Measurements from ENCODE around the gene NT5DC4. TPM values are rescaled to one million over a fixed set of nuclear protein-coding genes. Genes with fewer than 3 reads are reported as not detected.

Gene NT5DC4
- total RNA-seq, 2 experiments from 2014 or later = not detected

- BruUV-seq (replicated peaks) = no TSS peak
- H3K9me3 ChIP-seq (ENCODE audit: low read length) = 0 out of 2 replicates have a peak, but pooled peaks cover 4% of the 10 kb centered on the region
- ChIA-PET CTCF (ENCODE audit: unreplicated experiment) (interaction anchor here (0.6 to 4.0 kb wide), 5 partner anchors 14 to 666 kb away, joined by 3 to 19 read pairs (median 3); no protein-coding TSS in a partner anchor), POLR2A (interaction anchor here (0.6 kb wide), 1 partner anchor 441 kb away, joined by 3 read pairs; no protein-coding TSS in a partner anchor)
- peaks cover 12% of the 10 kb centered on the region; the same call in 1 of the 2 replicates for H4K20me1 ChIP-seq (ENCODE audit: insufficient read depth, low read length)
- H3K27ac ChIP-seq (ENCODE audit: low read depth, low read length, poor library complexity, severe bottlenecking) = no peak overlapping the region
- intact Hi-C loops (cut with micrococcal nuclease; ENCODE audit: unreplicated experiment) = loop anchor here (1.0 to 2.0 kb wide), 2 partner anchors 135 to 191 kb away; no protein-coding TSS in a partner anchor
- H2AFZ ChIP-seq (ENCODE audit: low read length) = no peak overlapping the region
- H3K4me2 ChIP-seq (ENCODE audit: low read length) = no peak overlapping the region
- TF ChIP-seq, protein P1, sequence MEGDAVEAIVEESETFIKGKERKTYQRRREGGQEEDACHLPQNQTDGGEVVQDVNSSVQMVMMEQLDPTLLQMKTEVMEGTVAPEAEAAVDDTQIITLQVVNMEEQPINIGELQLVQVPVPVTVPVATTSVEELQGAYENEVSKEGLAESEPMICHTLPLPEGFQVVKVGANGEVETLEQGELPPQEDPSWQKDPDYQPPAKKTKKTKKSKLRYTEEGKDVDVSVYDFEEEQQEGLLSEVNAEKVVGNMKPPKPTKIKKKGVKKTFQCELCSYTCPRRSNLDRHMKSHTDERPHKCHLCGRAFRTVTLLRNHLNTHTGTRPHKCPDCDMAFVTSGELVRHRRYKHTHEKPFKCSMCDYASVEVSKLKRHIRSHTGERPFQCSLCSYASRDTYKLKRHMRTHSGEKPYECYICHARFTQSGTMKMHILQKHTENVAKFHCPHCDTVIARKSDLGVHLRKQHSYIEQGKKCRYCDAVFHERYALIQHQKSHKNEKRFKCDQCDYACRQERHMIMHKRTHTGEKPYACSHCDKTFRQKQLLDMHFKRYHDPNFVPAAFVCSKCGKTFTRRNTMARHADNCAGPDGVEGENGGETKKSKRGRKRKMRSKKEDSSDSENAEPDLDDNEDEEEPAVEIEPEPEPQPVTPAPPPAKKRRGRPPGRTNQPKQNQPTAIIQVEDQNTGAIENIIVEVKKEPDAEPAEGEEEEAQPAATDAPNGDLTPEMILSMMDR (conservative IDR thresholded peaks at IDR 0.05; ENCODE audit: low read length) = peak; percentile 96
- no peak for TF ChIP-seq EZH2phosphoT487 (IDR thresholded peaks at IDR 0.05; ENCODE audit: borderline replicate concordance, low read depth, low read length)
- no peaks in the 10 kb centered on the region for H3K9me2 ChIP-seq (ENCODE audit: insufficient read depth, low read length)
- DNase-seq (ENCODE audit: low spot score) = peak; percentile 70
- H3K79me2 ChIP-seq (ENCODE audit: insufficient read depth, low read depth, low read length) = peaks cover 44% of the 10 kb centered on the region; the same call in 1 of the 2 replicates
- peaks cover 100% of the 10 kb centered on the region for H3K36me3 ChIP-seq (ENCODE audit: insufficient read depth, low read length)
- no peak overlapping the region for H3K4me3 ChIP-seq (ENCODE audit: low read depth, low read length, poor library complexity, severe bottlenecking)
- peaks cover 7% of the 10 kb centered on the region for H3K4me1 ChIP-seq (ENCODE audit: insufficient read depth, low read length, poor library complexity, severe bottlenecking)
Observed at GRCh38 chr2:112749755-112750559, 29.1 kb downstream of the NT5DC4 start.

DNA sequence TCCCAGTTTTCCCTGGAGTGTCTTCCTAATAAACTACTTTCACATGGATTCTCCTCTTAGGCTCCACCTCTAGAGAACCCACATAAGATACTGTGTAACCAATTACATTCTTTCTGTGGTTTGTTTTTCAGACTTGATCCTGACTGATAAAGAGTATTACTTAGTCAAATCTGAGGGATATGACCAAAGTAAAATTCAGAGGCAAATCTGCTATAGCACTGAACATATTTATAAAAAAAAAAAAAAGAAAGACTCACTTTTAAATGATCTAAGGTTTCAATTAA lies 29.7 kb downstream of the NT5DC4 start:
- H3K4me3 ChIP-seq (ENCODE audit: low read depth, low read length, poor library complexity, severe bottlenecking) = no peak overlapping the region
- TF ChIP-seq, protein P1 (conservative IDR thresholded peaks at IDR 0.05; ENCODE audit: low read length) = no peak
- TF ChIP-seq EZH2phosphoT487 (IDR thresholded peaks at IDR 0.05; ENCODE audit: borderline replicate concordance, low read depth, low read length) = no peak
- H3K27ac ChIP-seq (ENCODE audit: low read depth, low read length, poor library complexity, severe bottlenecking) = no peak overlapping the region
- peaks cover 100% of the 10 kb centered on the region for H3K36me3 ChIP-seq (ENCODE audit: insufficient read depth, low read length)
- H3K79me2 ChIP-seq (ENCODE audit: insufficient read depth, low read depth, low read length) = peaks cover 47% of the 10 kb centered on the region; the same call in 1 of the 2 replicates
- BruUV-seq (replicated peaks) = TSS peak; percentile 23
- 0 out of 2 replicates have a peak, but pooled peaks cover 4% of the 10 kb centered on the region for H3K9me3 ChIP-seq (ENCODE audit: low read length)
- no peak overlapping the region for H3K4me2 ChIP-seq (ENCODE audit: low read length)
- no peak overlapping the region for H2AFZ ChIP-seq (ENCODE audit: low read length)
- ChIA-PET CTCF (ENCODE audit: unreplicated experiment) (interaction anchor here (1.5 to 4.0 kb wide), 2 partner anchors 67 to 135 kb away, joined by 3 to 19 read pairs; no protein-coding TSS in a partner anchor), POLR2A (interaction anchor here (0.6 to 1.9 kb wide), 3 partner anchors 9 to 440 kb away, joined by 3 to 9 read pairs (median 3); no protein-coding TSS in a partner anchor)
- peaks cover 7% of the 10 kb centered on the region for H3K4me1 ChIP-seq (ENCODE audit: insufficient read depth, low read length, poor library complexity, severe bottlenecking)
- intact Hi-C loops (cut with micrococcal nuclease; ENCODE audit: unreplicated experiment) = no loop called here
- H3K9me2 ChIP-seq (ENCODE audit: insufficient read depth, low read length) = no peaks in the 10 kb centered on the region
- DNase-seq (ENCODE audit: low spot score) = no peak
- peaks cover 12% of the 10 kb centered on the region; the same call in 1 of the 2 replicates for H4K20me1 ChIP-seq (ENCODE audit: insufficient read depth, low read length)

Data from OCI-LY7 (cell line).